Amniotic stem cell (primary cell): ENCODE results near the gene FRMD8.

Source experiments
- DNase-seq: peaks from one replicate; lab custom pipeline; 2025; lab: John Stamatoyannopoulos, UW

FRMD8 gene

GRCh38 chr11:65454696-65455456, 68.4 kb downstream of the FRMD8 start:
- DNase-seq = no peak

GRCh38 chr11:65456418-65456817, 70.0 kb downstream of the FRMD8 start:
- no peak for DNase-seq

GRCh38 chr11:65459552-65459951, 73.1 kb downstream of the FRMD8 start:
- DNase-seq = no peak
